LNCaP clone FGC (cell line): ENCODE data around the gene IRAK1.

Experiments used
- DNase-seq: peaks from one replicate; pipeline ENCODE4 v3.0.0-alpha.2; 2011; ENCODE audit warnings: low read depth
- H3K4me3 ChIP-seq: 2 replicates; pipeline ENCODE4 v1.5.1; 2011; ENCODE audit warnings: mild to moderate bottlenecking, low read depth, low read length, control low read depth
- CTCF ChIP-seq: IDR thresholded peaks from 2 replicates; pipeline ENCODE4 v1.5.1; 2012; ENCODE audit warnings: mild to moderate bottlenecking; ENCODE audit not compliant: control insufficient read depth, insufficient read depth; ENCODE audit errors: extremely low read depth

IRAK1 gene

GRCh38 chrX:154059231-154059630 is 39.5 kb upstream of the IRAK1 start:
- no peak for DNase-seq
- no peak overlapping the region for H3K4me3 ChIP-seq
- TF ChIP-seq CTCF = no peak

DNA sequence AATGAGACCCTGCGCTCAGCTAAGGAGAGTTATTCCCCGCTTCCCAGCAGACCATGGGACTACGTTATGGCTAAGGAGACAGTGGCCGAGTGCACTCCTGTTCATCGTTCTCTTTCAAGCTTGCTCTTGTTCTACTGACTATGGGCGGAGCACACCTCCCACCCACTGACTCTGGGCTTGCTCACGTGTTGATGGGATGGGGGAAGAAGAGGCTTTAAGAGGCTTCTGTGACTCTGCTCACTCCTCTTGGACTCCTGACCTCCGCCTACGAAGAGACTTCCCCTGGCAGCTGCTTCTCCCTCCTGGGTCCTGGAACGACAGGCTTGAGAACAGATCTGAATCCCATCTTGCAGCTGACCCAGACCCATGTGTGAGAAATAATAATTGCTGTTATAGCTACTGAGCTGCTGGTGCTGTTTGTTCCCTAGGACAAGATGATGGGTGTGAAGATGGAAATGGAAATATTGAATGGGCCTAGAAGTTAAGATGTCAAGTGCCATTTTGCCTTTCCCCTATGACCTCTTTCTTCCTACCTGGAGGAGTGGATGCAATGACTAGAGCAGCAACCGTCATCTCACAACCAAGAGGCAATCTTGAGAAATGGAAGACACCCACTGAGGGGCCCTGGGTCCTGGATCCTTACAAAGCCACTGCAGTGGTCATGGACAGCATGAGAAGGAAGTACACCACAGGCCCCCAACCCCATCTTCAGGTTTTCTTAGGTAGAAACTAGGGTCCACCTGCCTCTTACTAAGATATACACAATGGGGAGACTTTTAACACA is 38.7 kb upstream of the IRAK1 start:
- no peak for TF ChIP-seq CTCF
- no peak overlapping the region for H3K4me3 ChIP-seq
- no peak for DNase-seq

DNA sequence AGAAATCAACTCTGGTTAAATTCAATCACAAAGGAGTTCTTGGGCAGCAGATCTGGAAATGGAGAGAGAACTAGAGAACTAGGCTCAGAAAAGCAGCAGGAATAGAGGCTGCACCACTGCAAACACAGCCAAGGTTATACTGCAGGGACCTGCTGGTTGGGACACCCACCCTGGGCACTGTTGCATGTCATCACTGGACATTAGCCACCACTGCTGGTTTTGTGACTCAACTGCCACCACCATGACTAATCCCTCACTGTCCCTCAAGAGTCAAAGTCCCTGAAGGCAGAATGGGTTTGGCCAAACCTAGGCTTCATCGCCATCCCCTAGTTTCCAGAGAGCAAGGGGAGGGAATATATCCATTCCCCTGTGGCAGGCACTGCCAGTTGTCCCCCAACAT is 38.1 kb upstream of the IRAK1 start:
- no peak for DNase-seq
- no peak for TF ChIP-seq CTCF
- H3K4me3 ChIP-seq = no peak overlapping the region

DNA sequence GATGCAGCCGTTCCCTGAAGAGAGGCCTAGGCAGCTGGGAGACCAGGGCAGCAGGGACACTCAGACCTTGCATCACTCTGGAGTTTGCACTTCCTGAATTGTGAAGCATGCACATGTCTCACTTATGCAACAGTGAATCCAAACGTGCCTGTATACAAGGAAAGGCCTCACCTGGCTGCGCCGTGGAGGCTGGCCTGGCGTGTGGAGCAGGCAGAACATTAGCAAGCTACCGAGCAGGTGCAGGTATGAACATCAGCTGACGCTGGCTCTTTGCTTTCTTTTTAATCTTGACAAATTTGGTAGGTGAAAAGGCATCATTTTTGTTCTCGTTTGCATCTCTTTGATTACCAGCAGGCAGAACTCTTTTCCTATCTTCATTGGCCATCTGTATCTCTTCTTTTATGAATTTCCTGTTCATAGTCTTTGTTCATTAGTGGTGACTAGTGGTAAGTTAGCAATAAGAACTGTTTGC is 37.1 kb upstream of the IRAK1 start:
- no peak overlapping the region for H3K4me3 ChIP-seq
- DNase-seq = no peak
- no peak for TF ChIP-seq CTCF

- peak; percentile 64 for TF ChIP-seq CTCF
- no peak for DNase-seq
Measured at GRCh38 chrX:154051201-154051810, 31.6 kb upstream of the IRAK1 start.

GRCh38 chrX:154050113-154050495 is 30.4 kb upstream of the IRAK1 start:
- no peak overlapping the region for H3K4me3 ChIP-seq
- no peak for TF ChIP-seq CTCF
- DNase-seq = no peak

More at GRCh38 chrX:154051201-154051810, 31.6 kb upstream of the IRAK1 start:
- no peak overlapping the region for H3K4me3 ChIP-seq
